NT2/D1 (cell line): Measurements from ENCODE around the gene NPIPB6.
"Not testable (repeated sequence)": the region's sequence is repeated elsewhere in the genome, so short reads cannot be mapped to it uniquely, and the experiment has no call there.

Source experiments
- SUZ12 ChIP-seq: IDR thresholded peaks from 2 replicates; pipeline ENCODE4 v1.6.1; 2011; ENCODE audit not compliant: insufficient read length, insufficient read depth; ENCODE audit errors: extremely low read depth
- YY1 ChIP-seq: IDR thresholded peaks from 2 replicates; pipeline ENCODE4 v1.6.1; 2011; ENCODE audit not compliant: insufficient read length, insufficient read depth
- ZNF274 ChIP-seq: IDR thresholded peaks from 2 replicates; pipeline ENCODE4 v1.6.1; 2011; ENCODE audit warnings: mild to moderate bottlenecking, low read depth, low read length

DNA sequence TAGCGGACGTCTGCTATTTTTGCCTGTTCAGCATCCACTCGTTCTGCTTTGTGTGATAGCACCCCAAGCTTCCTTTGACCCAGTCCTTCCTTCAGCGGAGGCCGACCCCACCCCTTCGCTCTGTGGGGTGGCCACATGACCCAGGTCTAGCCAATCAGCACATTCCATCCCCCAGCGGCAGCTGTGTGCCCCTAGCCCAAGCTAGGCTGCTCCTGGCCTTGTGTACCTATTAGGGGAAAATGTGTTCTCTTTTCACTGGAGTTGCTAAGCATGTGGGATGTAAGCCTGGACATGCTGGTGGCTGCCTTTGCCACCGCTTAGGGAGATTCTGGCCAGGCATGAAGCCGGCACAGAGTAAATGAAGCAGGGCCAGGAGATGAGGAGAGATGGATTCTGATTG, 33.1 kb downstream of the NPIPB6 start:
- not testable (repeated sequence) for TF ChIP-seq ZNF274, SUZ12, YY1
